EH (cell line): ENCODE measurements around the gene KCNMB2.

ENCODE experiments used
- DNase-seq: peaks from one replicate; pipeline ENCODE4 v3.0.0-alpha.2; 2015; ENCODE audit warnings: low read depth

The KCNMB2 gene

DNA sequence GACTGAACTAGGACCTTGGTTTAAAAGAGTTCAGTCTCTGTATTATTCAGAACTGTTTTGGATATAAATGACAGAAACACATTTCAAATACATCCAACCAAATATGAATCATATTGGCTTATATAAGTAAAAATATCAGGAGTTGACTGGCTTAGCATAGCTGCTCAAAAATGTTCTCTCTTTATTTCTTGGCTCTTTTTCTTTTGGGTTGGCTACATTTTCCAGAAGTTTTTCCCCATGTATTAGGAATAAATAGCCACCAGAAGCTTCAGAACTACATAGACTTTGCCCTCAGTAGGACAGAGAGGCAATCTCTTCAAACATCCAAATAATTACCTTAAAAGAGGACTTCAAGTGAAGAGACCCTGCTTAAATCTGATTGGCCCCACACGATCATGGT is 32.7 kb downstream of the KCNMB2 start:
- no peak for DNase-seq

GRCh38 chr3:178569826-178570225 is 33.6 kb downstream of the KCNMB2 start:
- DNase-seq, result no peak

- no peak for DNase-seq
Measured at GRCh38 chr3:178583963-178584575, 47.8 kb downstream of the KCNMB2 start.

DNA sequence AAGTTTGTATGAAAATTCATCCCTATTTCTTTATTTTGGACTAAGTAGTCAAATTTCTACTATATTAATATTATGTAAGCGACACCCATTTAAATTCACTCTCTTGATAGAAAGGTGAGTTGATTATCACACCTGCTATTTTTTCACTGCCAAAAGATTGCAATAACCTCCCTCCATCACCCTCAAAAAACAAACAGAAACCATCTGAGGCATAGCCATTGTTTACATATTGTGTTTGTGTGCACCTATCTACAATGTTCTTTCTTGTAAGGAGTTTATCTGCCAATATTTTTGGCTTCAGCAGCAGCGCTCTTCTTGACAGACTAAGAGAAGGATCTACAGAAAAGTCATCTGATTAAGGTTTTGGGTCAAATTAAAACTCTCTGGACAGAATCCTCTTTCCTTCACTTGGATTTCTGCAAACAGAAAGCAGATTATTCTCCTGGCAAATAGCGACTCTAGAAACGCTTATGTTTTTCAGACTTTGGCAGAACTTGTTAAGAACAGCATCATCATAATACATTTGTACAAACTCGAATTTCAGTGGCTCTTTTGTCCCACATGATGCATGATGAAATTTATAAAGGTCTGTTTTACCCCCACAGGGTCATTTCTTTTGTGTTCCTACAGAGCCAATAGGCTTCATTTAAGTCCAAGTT is 48.6 kb downstream of the KCNMB2 start:
- DNase-seq, result no peak

GRCh38 chr3:178585454-178585853 is 49.2 kb downstream of the KCNMB2 start:
- no peak for DNase-seq

- no peak for DNase-seq
Measured at GRCh38 chr3:178586076-178586475, 49.8 kb downstream of the KCNMB2 start.

DNA sequence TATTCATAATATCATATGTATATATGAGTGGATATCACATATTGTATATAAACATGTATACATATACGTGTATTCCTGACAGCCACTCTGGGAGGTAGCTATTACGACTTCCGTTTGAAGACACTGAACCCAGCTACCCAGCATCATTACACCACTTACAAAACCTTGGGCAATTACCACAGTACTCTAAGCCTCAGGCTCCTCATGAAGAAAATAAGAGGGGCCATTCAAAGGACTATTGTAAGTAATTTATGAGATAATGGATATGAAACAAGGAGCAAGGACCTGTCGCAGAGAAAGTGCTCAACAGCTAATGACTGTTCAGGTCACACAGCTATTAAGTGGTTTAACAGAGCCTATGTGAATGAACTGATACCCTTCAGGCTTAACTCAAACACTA is 52.4 kb downstream of the KCNMB2 start:
- DNase-seq, result no peak

- no peak for DNase-seq
Measured at GRCh38 chr3:178593786-178594185, 57.5 kb downstream of the KCNMB2 start.

DNA sequence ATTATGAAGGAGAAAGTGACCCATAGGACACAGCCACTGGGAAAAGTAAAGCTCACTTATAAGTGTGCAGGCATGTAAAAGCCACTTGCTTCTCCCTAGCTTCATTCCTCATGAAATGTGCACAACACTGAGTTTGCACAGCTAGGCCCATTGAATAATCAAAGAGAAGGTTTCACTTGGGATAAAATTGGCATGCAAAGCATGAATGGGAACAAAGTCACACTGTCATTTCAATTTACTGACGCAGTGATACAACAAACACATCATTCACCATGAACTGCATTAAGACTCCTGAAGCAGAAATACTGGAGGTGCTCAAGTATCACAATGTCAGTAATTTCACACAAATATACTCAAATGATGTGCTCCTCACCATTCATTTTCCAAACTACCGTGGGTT is 61.1 kb downstream of the KCNMB2 start:
- no peak for DNase-seq

DNA sequence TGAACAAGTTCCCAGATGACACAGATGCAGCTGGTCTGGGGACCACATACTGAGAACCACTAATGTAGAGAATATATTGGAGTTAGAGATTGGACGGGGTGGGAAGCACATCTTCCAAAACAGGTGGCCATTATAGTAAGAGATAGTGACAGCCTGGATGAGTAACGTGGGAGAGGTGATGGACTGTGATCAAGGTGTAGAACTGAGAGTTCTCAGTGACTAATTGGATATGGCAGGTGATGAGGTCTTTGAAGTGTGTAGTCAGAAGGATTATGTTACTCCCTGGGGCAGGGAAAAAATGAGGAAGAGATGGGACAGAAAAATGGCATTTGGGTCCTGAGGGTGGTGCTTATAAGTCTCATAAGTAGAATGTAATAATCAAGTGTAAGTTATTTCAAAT is 66.6 kb downstream of the KCNMB2 start:
- DNase-seq, result no peak

DNA sequence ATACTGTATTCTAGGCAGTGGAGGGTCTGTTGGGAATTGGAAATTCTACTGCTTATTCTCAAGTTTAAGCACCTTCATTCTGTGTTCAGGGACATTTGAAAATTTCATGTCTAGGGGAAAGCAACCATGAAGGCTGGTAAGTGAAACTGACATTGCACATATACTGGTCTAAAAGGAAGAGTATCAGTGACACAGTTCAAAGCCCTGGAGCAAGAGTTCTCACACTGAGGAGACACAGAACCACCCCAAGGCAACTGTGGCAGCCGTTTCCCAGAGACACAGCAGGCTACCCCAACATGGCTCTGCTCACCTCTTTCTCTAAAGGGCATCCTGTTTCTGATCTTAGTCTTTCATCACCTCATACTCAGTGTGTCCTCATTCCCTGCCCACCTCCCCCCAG is 67.5 kb downstream of the KCNMB2 start:
- DNase-seq, result no peak

GRCh38 chr3:178618197-178618596 is 82.0 kb downstream of the KCNMB2 start:
- DNase-seq, result no peak

DNA sequence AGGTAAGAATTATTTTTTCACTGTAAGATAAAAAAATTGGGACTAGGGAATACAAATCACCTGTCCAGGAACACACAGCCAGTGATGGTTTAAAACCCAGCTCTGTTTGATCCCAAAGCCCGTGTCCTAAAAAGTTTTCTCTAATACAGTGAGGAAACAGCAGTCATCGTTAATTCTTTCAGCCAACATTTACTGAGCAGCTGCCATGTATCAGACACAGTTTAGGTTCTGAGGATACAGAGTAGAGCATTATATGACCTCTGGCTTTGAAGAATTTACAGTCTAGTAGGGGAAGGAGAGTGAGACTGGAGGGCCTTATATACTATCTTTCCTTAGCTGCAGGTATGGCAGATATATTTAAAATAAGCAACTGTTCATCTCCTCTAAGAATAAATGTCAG is 82.7 kb downstream of the KCNMB2 start:
- no peak for DNase-seq

DNA sequence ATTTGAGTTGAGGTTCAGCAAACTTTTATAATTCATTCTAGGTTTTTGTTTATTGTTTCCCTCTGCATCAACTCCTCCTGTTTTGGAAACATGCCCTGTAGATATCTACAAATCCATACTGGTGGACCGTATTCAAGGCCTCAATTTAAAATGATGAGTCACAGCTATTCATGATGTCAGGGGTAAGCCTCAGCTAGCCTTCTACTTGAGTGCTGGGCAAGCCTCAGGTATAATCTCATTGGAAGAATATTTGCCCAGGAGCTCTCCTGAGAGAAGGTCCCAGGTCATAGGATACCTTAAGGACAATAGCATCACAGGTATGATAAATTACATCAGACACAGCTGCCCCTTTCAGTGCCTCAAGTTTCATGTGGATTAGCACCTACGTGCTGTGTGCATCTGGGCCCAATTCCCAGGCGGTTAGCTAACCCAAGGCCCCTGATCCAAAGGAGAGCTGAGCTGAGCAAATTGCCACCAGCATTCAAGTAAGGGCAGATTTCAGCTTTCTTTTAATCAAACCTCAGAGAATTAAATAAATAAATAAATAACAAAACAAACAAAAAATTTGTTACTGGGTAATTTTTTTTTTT is 87.5 kb downstream of the KCNMB2 start:
- DNase-seq, result no peak

DNA sequence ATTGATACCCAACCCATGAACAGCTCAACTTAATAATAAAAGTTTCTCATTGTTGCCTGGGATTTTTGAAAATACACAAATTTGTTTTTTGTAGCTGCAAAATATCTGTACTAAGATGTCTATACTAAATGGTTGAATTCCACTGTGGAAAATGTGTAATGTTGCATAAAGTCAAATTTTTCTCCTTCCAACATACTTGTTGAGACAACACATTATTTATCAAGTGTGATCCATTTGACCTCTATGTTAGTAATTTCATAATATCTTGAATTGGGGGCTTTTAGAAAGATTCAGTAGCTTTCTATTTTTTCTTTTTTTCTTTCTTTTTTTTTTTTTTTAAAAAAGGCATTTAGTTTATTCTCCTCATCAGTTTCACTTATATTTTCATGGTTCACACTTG is 88.0 kb downstream of the KCNMB2 start:
- DNase-seq, result no peak

DNA sequence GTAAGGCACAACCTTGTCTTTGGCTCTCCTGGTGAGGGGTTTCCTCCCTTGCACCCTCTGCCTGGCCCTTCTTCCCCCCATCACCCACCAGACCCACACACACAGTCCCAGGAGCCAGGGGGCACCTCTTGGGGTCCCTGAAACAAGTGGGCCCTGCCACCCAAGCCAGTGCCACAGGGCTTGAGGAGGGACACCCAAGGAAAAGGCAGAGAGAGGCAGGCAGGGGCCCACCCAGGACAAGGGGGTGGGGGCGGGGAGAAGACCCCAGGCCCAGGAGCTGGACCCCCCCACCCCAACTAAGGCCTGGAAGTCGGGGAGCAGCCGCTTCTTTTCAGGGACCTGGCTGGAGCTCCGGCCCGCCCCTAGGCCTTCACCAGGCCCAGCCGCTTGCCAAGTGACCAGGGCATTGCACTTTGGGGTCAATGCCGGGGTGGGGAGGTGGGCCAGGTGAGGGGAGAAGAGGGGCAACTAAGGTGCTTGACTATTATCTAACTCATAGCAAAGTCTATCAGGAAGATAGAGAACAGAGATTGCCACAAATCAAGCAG is 88.9 kb downstream of the KCNMB2 start:
- DNase-seq, result no peak

DNA sequence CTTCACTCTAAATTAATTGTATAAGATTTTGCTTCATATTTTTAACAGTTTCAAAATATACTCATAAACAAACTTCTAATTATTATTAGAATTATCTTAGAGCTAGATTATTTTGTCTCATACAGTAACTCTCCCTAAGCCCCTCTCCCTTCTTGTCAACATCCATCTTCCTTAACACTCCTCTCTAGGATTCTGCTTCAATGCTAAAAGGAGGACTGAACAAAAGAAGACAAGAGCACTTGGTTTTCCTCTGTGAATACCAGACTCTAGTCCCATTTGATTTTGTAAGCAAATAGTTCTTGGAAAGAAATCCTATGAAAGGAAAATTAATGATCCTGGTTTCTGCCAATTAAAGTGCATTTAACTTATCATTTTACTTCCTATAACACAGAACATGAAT is 91.8 kb downstream of the KCNMB2 start:
- no peak for DNase-seq

GRCh38 chr3:178629430-178630178 is 93.4 kb downstream of the KCNMB2 start:
- DNase-seq, result no peak

- DNase-seq, result no peak
Measured at GRCh38 chr3:178631950-178632349, 95.7 kb downstream of the KCNMB2 start.

- DNase-seq, result no peak
Measured at GRCh38 chr3:178634975-178635374, 98.7 kb downstream of the KCNMB2 start.

DNA sequence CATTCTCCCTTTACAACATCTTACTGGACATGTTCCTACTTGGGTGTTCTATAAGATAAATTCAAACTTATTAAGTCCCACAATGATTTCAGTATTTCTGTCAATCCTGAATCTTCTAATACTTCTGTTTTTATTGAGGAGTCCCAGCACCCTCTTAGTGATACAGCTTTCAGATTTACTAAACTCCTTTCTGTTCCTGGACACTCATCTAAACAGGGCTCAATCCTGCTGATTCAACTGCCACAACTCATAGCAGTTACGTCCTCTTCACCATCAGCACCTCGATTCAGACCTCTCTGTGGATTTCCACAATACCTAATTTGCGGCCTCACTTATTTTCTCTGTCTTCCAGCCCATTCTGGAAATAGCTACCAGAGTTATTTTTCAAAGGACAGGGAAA is 101.6 kb downstream of the KCNMB2 start:
- DNase-seq, result no peak

DNA sequence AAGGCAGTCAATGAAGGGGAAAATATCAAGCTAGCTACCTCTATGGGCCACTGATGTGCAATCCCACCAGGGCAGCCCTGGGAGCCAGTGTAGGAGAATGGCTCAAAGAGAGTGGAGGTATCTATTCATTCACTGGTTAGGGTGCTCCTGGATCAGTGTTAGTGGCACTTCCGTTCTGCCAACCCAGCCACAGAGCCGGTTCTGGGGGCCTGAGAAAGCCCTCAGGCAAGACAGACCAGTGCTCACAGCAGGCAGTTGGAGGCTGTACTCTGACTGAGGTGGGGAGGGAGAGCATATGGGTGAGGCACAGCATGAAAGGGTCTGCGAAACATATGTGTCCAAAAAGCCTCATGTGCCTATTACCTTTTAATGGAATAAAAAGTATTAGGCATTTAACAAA is 109.3 kb downstream of the KCNMB2 start:
- no peak for DNase-seq
